GM19099 (cell line): ENCODE measurements around the gene DPP10.

Experiments used
- POLR2A ChIP-seq: IDR thresholded peaks from 3 replicates; pipeline ENCODE4 v1.6.1; 2011; ENCODE audit warnings: low read depth; ENCODE audit not compliant: insufficient read length; ENCODE audit errors: extremely low read depth

Gene DPP10

DNA sequence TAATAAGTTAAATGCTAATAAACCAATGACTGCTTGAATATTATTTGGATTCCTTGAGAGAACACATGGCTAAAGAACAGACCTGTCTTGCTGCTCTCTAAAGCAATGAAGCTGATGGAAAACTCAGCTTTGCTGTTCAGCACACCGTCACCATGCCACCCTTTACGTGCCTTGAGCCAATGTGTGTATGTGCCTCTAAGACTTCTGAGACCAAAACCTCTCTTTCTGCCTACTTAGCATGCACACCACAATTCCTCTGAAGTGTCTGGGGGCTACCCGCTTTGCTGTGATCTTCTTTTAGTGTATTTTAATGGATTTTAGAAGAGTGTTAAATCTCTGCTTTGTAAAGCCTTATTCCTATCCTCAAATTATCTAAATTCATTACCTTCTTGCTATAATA, 345.0 kb downstream of the DPP10 start:
- no peak for TF ChIP-seq POLR2A

GRCh38 chr2:114789989-114790388, 347.5 kb downstream of the DPP10 start:
- TF ChIP-seq POLR2A: no peak

DNA sequence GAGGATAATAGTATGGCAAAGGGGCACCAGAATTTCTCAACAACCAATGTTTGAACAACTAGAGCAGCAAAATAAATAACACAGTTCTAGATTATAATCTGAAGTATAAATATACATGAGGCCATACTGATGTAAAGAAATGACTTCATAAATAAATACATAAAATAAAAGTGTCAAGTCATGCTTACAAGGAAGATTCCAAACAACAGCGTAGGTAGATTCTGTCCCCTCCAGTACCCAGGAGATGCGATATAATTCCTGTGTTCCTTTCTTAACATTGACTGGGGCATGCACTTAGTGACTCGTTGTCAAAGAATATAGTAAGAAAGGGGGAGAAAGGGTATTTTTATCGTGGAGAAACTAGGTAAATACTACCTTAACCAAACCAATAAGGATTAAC, 355.1 kb downstream of the DPP10 start:
- TF ChIP-seq POLR2A: no peak

DNA sequence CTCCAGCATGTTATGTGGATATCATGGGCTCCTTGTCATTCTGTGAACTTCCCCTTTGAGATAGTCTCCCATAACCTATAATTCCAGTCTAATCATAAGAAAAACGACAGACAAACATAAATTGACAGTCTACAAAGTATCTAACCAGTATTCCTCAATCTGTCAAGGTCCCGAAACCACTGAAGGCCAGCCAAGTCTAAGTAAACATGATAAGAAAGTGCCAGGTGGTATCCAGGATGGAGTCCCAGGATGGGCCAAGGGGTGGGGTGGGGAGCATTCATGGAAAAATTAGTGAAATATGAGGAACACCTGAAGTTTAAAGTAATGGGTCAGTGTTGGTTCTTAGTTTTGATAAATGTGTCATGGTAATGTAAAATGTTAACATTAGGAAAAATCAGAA, 355.5 kb downstream of the DPP10 start:
- TF ChIP-seq POLR2A: no peak

DNA sequence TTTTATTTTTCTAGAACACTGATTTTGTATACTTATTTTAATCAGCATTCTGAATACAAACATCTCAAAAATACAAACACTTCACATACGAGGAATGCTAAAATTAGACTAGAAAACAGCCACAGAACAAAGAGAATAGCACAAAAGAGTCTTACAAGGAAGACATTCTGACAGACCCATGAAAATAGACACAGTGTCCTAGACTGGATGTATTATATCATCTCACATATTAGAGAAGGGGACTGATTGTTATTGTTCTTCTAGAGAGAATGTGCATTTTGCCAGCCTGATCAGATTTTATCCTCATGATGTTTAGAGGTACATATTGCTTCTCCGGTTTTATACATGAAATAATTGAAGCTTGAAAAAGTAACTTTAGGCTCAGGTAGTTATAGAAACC, 357.9 kb downstream of the DPP10 start:
- TF ChIP-seq POLR2A: no peak

- TF ChIP-seq POLR2A: no peak
Measured at GRCh38 chr2:114805195-114805594, 362.8 kb downstream of the DPP10 start.

DNA sequence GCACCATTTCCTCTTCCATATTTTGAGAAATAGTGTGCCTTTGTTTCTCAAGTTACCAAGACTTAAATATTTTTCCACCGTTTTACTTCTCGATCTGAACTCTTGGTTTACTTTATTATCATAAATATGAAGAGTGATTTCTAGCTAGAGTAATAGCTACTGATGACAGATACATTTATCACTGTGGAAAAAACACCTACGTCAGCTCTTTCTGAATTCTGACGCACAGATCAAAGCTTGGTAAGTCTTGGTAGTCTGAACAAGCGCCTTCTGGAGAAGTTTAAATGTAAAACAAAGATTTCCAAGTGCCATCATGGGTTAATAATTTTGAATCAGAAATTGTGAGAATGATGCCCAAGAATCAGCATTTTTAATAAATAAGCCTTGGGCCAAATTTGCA, 367.7 kb downstream of the DPP10 start:
- TF ChIP-seq POLR2A: no peak

DNA sequence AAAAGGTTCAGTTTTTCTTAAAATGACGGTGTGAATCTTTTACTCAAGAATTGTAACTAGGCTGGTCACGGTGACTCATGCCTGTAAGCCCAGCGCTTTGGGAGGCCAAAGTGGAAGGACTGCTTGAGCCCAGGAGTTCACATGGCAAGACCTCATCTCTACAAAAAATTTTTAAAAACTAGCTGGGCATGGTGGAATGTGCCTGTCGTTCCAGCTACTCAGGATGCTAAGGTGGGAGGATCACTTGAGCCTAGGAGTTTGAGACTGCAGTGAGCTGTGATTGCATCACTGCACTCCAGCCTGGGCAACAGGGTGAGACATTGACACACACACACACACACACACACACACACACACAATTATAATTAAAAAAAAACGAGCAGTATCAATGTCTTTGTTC, 369.8 kb downstream of the DPP10 start:
- TF ChIP-seq POLR2A: no peak

DNA sequence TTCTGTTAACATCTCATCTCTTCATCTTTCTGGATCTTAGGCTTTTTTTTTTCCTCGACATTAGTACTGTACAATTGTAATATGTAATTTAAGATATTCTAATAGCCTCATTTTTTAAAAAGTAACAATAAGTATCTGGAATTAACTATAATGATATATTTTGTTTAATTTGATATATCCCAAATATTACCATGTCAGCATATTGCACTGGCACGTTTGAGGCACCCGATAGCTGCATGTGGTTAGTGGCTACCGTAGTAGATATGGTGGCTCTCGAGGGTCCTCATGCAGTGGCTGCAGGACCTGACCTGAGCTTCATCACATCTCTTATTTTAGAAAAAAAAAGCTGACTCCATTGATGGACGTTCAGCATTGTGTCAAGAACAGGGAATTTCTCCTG, 371.9 kb downstream of the DPP10 start:
- TF ChIP-seq POLR2A: no peak

DNA sequence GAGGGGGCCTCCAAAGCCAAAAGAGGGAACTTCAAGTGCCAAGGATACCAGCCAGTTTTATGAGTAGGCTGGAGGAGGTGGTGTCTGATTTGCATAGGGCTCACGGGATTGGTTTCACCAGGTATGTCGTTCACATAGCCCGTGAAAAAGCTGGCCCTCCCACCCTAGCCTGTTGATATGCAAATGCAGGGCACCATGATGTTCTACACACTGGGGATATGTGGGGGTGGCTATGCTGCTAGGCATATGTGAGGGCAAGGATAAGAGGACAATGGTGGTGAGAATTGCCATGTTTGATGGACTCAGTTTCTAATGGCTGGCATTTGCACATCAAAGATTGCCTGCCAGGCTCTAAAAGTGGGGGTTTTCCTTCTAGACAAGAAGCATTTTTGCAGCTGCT, 378.6 kb downstream of the DPP10 start:
- TF ChIP-seq POLR2A: no peak

- TF ChIP-seq POLR2A: no peak
Measured at GRCh38 chr2:114843963-114844362, 401.5 kb downstream of the DPP10 start.

- TF ChIP-seq POLR2A: no peak
Measured at GRCh38 chr2:114857196-114857595, 414.8 kb downstream of the DPP10 start.

- TF ChIP-seq POLR2A: no peak
Measured at GRCh38 chr2:114859726-114860510, 417.5 kb downstream of the DPP10 start.

DNA sequence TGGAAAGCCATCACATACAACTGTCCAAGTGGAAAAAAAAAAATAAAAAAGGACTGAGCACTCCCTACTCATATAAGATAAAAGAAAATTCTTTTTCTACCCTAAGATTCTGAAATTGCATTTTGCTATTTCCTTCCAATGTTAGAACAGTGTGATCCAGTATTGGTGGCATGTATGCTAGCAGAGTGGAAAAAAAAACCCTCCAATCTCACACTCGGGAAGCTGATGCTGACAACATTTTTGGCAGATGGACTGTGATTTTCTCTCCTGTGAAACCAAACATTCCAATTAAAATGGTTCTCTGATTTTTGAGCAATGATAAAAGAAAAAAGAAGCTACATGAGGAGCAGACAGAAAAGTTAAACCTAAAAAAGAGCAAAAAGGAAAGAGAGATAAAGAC, 419.8 kb downstream of the DPP10 start:
- no peak for TF ChIP-seq POLR2A

DNA sequence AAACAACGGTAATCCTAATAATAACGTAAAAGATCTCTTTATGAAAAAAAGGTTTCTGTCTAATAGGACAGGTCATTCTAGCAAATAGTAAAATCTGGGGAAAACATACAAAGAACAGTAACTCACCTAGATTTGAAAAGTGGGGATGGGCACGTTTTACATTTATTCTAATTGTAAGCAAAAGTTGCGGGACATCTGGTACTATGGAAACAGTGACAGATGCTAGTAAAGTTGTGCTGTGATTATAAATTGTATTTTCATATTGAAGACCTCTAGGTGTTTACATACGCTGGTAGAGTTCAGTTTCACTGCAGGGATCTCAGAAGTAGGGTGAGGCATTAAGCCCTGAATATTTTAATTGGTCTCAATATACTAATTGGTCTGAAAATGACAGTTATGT, 422.5 kb downstream of the DPP10 start:
- TF ChIP-seq POLR2A: no peak

DNA sequence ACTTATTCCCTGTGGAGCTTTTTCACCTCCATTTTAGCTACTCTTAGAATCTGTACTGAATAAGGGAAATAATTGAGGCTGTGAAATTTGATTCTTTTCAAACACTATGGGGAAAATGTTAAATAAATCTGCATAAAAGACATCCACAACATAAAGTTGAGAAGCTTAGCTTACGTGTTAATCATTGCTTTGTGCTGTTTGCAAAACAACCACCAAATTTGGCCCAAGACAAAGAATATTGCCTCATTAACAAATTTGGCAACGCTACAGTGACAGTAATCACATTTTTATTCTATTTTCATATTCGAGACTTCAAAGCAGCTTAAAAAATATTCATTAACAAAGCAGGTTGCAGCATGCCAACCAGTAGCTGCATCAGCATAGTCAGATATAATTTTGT, 437.6 kb downstream of the DPP10 start:
- no peak for TF ChIP-seq POLR2A

GRCh38 chr2:114919985-114920384, 477.5 kb downstream of the DPP10 start:
- TF ChIP-seq POLR2A: no peak

GRCh38 chr2:114922076-114922475, 479.6 kb downstream of the DPP10 start:
- TF ChIP-seq POLR2A: no peak
